HG03159 (cell line): ENCODE measurements around the gene ZNF112.
"Not testable (repeated sequence)": the region's sequence is repeated elsewhere in the genome, so short reads cannot be mapped to it uniquely, and the experiment has no call there.

Experiments
- ATAC-seq: cut with Tn5 transposase; IDR thresholded peaks from one replicate; pipeline ENCODE4 v1.9.1; 2021; ENCODE audit warnings: mild to moderate bottlenecking, moderate library complexity; ENCODE audit not compliant: unreplicated experiment

Gene ZNF112

GRCh38 chr19:44356383-44357111 is at the start of gene ZNF112:
Gene ZNF112, minus strand, starts transcription at chr19:44356680. Its CDS starts 16,141 bp downstream, at chr19:44340539.
- no peak for ATAC-seq

- no peak for ATAC-seq
These were observed 44.9 kb upstream of the ZNF112 start, which contains the start of gene ZNF285 for GRCh38 chr19:44401139-44402115. Gene ZNF285, minus strand, starts transcription at chr19:44401608. Its CDS starts 4,395 bp downstream, at chr19:44397213.

- ATAC-seq = not testable (repeated sequence)
These were observed 32.8 kb upstream of the ZNF112 start for GRCh38 chr19:44389268-44389667.

- ATAC-seq = no peak
These were observed 18.3 kb upstream of the ZNF112 start for GRCh38 chr19:44374789-44375188.

GRCh38 chr19:44371815-44372480 is 15.5 kb upstream of the ZNF112 start:
- ATAC-seq = no peak

- no peak for ATAC-seq
These were observed 10.5 kb upstream of the ZNF112 start for GRCh38 chr19:44367024-44367423.

GRCh38 chr19:44346556-44346955 is 9.9 kb downstream of the ZNF112 start:
- no peak for ATAC-seq

GRCh38 chr19:44345959-44346358 is 10.5 kb downstream of the ZNF112 start:
- ATAC-seq = no peak

GRCh38 chr19:44344255-44344654 is 12.2 kb downstream of the ZNF112 start:
- no peak for ATAC-seq

GRCh38 chr19:44341794-44342193 is 14.7 kb downstream of the ZNF112 start:
- no peak for ATAC-seq

- ATAC-seq = not testable (repeated sequence)
These were observed 21.8 kb downstream of the ZNF112 start for GRCh38 chr19:44334639-44335038.

- ATAC-seq = no peak
These were observed 24.3 kb downstream of the ZNF112 start for GRCh38 chr19:44332145-44332544.

GRCh38 chr19:44315883-44316282 is 40.6 kb downstream of the ZNF112 start:
- no peak for ATAC-seq

- ATAC-seq = no peak
These were observed 43.2 kb downstream of the ZNF112 start for GRCh38 chr19:44313231-44313630.

GRCh38 chr19:44308011-44308410 is 48.5 kb downstream of the ZNF112 start:
- ATAC-seq = no peak

- no peak for ATAC-seq
These were observed 50.2 kb downstream of the ZNF112 start for GRCh38 chr19:44306283-44306682.

GRCh38 chr19:44305457-44305856 is 51.0 kb downstream of the ZNF112 start:
- no peak for ATAC-seq

GRCh38 chr19:44304659-44305193 is 51.8 kb downstream of the ZNF112 start, which contains the start of gene ZNF235:
Gene ZNF235, minus strand, starts transcription at chr19:44305025. Its CDS starts 1,621 bp downstream, at chr19:44303404.
- peak; percentile 91 for ATAC-seq

- ATAC-seq = peak; percentile 36
These were observed 52.4 kb downstream of the ZNF112 start for GRCh38 chr19:44303976-44304568.

- ATAC-seq = no peak
These were observed 53.2 kb downstream of the ZNF112 start for GRCh38 chr19:44303320-44303719.
